ENCODE results near the gene SYT14.

The SYT14 gene

DNA sequence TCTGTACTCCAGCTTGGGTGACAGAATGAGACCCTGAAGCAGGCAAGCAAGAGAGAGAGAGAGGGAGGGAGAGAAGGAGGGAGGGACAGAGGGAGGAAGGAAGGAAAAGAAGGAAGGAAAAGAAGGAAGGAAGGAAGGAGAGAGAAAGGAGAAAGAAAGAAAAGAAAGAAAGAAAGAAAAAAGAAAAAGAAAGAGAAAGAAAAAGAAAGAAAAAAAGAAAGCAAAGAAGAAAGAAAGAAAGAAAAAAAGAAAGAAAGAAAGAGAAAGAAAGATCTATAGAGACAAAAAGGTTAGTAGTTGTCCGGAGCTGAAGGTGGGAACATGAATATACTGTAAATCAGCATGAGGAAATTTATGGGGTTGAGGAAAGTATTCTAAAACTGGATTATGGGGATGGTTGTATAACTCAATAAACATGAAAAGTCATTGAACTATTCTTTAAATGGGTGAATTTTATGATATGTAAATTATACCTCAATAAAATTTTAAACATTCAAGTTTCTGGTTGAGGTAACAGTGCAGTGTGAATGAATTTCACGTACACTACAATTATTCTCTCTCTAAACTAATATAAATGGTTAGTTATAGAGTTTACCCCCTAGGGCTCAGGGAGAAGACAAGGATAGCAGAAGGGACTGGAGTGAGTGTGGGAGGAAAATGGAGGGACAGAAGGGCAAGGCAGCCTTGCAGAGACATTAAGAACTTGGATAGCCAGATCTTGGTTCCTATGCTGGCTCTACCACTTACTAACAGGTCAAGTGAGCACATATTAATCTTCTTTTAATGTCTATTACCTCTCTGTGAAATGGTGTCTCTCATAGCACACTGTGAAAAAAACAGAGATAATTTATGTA is 269.8 kb downstream of the SYT14 start:
- no peak for DNase-seq (ENCODE audit: low read depth in 2 of 2)

DNA sequence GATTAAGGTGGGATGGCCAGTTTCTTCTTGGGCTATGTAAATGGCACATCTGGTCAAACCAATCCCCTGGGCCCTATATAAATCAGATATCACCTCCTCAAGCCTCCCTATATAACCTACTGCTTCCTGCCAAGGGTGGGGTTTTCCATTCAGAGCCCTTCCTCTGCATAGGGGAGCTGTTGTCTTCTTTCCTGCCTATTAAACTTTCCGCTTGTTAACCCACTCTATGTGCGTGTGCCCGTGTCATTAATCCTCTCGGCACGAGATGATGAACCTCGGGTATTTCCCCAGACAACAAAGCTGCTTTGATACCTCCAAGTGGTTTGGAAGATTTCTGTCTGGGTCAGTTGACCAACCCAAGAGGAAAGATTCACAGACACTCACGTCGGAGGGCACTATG is 275.3 kb downstream of the SYT14 start:
- no peak for DNase-seq (ENCODE audit: low read depth in 2 of 2)

DNA sequence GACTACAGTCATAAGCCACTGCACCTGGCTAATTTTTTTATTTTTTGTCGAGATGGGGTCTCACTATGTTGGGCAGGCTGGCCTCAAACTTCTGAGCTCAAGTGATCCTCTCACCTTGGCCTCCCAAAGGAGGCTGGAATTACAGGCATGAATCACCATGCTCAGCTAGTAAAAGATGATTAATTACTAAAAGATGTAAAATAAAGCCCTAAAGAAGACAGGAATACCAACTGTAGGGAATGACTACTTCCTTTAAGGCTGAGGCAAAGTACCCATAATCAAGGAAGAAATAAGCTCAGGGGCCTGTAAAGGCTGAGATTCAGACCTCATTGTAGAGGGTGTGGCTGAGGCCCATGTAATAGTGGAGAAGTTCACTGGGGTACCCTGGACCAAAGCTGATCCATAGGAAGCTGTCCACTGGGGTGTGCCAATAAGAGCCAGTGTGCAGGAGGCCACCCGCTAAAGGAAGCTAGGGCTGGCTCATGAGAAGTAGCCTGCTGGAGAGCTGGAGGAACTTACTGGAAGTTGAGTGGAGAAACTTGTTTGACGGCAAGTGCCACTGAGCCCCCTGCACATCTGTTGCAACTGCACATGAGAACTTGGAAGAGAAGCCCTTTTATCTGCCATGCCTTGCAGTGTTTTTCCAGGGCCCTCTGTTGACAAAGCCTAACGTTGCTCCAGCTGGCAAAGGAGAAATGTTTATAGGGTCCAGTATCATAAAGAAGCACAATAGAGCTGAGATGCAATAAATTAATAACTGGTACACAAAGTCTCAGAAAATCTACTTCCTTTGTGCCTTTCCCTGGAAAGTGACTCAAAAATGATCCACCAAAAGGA is 276.8 kb downstream of the SYT14 start:
- no peak for DNase-seq (ENCODE audit: low read depth in 2 of 2)

DNA sequence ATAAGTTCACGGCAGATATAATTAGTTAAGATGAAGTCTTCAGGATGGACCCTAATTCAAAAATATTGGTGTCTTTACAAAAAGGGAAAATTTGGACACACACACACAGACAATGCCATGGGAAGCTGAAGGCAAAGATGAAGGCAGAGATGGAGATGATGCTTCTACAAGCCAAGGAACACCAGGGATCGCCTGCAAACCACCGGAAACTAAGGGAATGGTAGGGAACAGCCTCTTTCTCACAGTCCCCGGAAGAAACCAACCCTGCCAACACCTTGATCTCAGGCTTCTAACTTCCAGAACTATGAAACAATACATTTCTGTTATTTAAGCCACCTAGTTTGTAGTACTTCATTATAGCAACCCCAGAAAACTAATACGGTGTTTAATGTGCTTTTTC is 279.5 kb downstream of the SYT14 start:
- no peak for DNase-seq (ENCODE audit: low read depth in 2 of 2)

DNA sequence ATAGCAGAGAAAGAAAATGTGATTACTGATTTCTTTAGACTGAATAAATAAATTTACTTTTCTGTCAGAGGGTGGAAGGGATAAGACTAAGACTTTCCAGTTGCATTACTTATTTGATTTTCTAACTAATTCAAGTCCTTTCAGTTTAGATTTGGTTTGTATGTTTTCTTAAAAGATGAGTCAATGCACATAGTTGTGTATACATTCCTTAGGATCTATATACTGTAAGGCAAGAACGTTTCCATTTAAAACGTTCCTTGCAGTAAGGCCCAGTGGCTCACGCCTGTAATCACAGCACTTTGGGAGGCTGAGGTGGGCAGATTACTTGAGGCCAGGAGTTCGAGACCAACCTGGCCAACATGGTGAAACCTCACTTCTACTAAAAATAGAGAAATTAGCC is 280.0 kb downstream of the SYT14 start:
- no peak for DNase-seq (ENCODE audit: low read depth in 2 of 2)
